ENCODE results near the gene HOXA13.

The HOXA13 gene

GRCh38 chr7:27149842-27150567, 49.9 kb downstream of the HOXA13 start:
- no peak for DNase-seq (ENCODE audit: low read depth)
- H3K4me3 ChIP-seq (ENCODE audit: low read depth, low read length): no peak overlapping the region
- TF ChIP-seq CTCF (IDR thresholded peaks at IDR 0.05; ENCODE audit: low read depth, low read length, missing control alignments): no peak

GRCh38 chr7:27148756-27149641, 50.9 kb downstream of the HOXA13 start:
- no peak for TF ChIP-seq CTCF (IDR thresholded peaks at IDR 0.05; ENCODE audit: low read depth, low read length, missing control alignments)
- DNase-seq (ENCODE audit: low read depth): no peak

GRCh38 chr7:27148031-27148755, 51.7 kb downstream of the HOXA13 start:
- H3K4me3 ChIP-seq (ENCODE audit: low read depth, low read length): no peak overlapping the region
- no peak for DNase-seq (ENCODE audit: low read depth)
- TF ChIP-seq CTCF (IDR thresholded peaks at IDR 0.05; ENCODE audit: low read depth, low read length, missing control alignments): no peak

More at GRCh38 chr7:27148756-27149641, 50.9 kb downstream of the HOXA13 start:
- no peak overlapping the region for H3K4me3 ChIP-seq (ENCODE audit: low read depth, low read length)

GRCh38 chr7:27147199-27148030, 52.5 kb downstream of the HOXA13 start, which contains the start of gene HOXA6:
Gene HOXA6, minus strand, starts transcription at chr7:27147774. Its CDS starts 25 bp downstream, at chr7:27147749.
- DNase-seq (ENCODE audit: low read depth): no peak
- no peak within 1 kb of the TSS for H3K4me3 ChIP-seq (ENCODE audit: low read depth, low read length)
- no peak for TF ChIP-seq CTCF (IDR thresholded peaks at IDR 0.05; ENCODE audit: low read depth, low read length, missing control alignments)

GRCh38 chr7:27146491-27147198, 53.2 kb downstream of the HOXA13 start:
- TF ChIP-seq CTCF (IDR thresholded peaks at IDR 0.05; ENCODE audit: low read depth, low read length, missing control alignments): no peak
- no peak for DNase-seq (ENCODE audit: low read depth)
- H3K4me3 ChIP-seq (ENCODE audit: low read depth, low read length): no peak overlapping the region

All from GM12864 (cell line).